Suppressor macrophage treated with lipopolysaccharide for 4 hours (primary cell): ENCODE measurements around the gene GLCE.

ENCODE experiments used
- DNase-seq: peaks from one replicate; pipeline ENCODE4 v3.0.0-alpha.2; 2020

GLCE gene

GRCh38 chr15:69160141-69160993, at the start of gene GLCE:
GLCE (plus strand) TSS chr15:69160635; CDS start chr15:69255807, 95,172 bp downstream.
- DNase-seq, result peak; percentile 98

- no peak for DNase-seq
Observed at GRCh38 chr15:69114331-69114928, 46.0 kb upstream of the GLCE start.

- no peak for DNase-seq
Observed at GRCh38 chr15:69115031-69115430, 45.4 kb upstream of the GLCE start.

- DNase-seq, result no peak
Observed at GRCh38 chr15:69116391-69116790, 44.0 kb upstream of the GLCE start.

GRCh38 chr15:69117431-69117871, 43.0 kb upstream of the GLCE start:
- no peak for DNase-seq

GRCh38 chr15:69118089-69118488, 42.3 kb upstream of the GLCE start:
- DNase-seq, result no peak

GRCh38 chr15:69119001-69119400, 41.4 kb upstream of the GLCE start:
- DNase-seq, result no peak

GRCh38 chr15:69119683-69120395, 40.6 kb upstream of the GLCE start:
- DNase-seq, result no peak

GRCh38 chr15:69120732-69121131, 39.7 kb upstream of the GLCE start:
- DNase-seq, result no peak

GRCh38 chr15:69121198-69121828, 39.1 kb upstream of the GLCE start:
- DNase-seq, result no peak

- no peak for DNase-seq
Observed at GRCh38 chr15:69125236-69125635, 35.2 kb upstream of the GLCE start.

- peak; percentile 72 for DNase-seq
Observed at GRCh38 chr15:69126054-69126469, 34.4 kb upstream of the GLCE start.

GRCh38 chr15:69127306-69127705, 33.1 kb upstream of the GLCE start:
- DNase-seq, result no peak

- DNase-seq, result peak; percentile 47
Observed at GRCh38 chr15:69128667-69129311, 31.6 kb upstream of the GLCE start.

- DNase-seq, result peak; percentile 67
Observed at GRCh38 chr15:69131362-69132220, 28.8 kb upstream of the GLCE start.

GRCh38 chr15:69132430-69132829, 28.0 kb upstream of the GLCE start:
- DNase-seq, result no peak

GRCh38 chr15:69132977-69133861, 27.2 kb upstream of the GLCE start:
- peak; percentile 50 for DNase-seq

- no peak for DNase-seq
Observed at GRCh38 chr15:69133862-69134519, 26.4 kb upstream of the GLCE start.

GRCh38 chr15:69134791-69135190, 25.6 kb upstream of the GLCE start:
- DNase-seq, result peak; percentile 62

GRCh38 chr15:69135499-69135898, 24.9 kb upstream of the GLCE start:
- DNase-seq, result no peak
